Epithelial cell of proximal tubule (primary cell): ENCODE results near the gene SLC35E2B. TPM values are rescaled to one million over a fixed set of nuclear protein-coding genes. Genes with fewer than 3 reads are reported as not detected.
"Not testable (repeated sequence)": the region's sequence is repeated elsewhere in the genome, so short reads cannot be mapped to it uniquely, and the experiment has no call there.

ENCODE experiments used
- DNase-seq: peaks from one replicate; pipeline ENCODE4 v3.0.0-alpha.2; 2011; ENCODE audit warnings: low read depth
- H3K4me3 ChIP-seq: 2 replicates; pipeline ENCODE4 v1.5.1; 2011; ENCODE audit warnings: low read depth, mild to moderate bottlenecking, low read length
- CTCF ChIP-seq: conservative IDR thresholded peaks from 2 replicates; pipeline ENCODE4 v1.5.1; 2012; ENCODE audit warnings: low read depth, mild to moderate bottlenecking, low read length
- total RNA-seq: library from RNA; depleted of rRNA; stranded (reverse); fragments of >200 nt; gene quantifications from 2 replicates; pipeline ENCODE4 v1.2.3, GENCODE V29; 2015

Gene SLC35E2B
- total RNA-seq, 1 donor from 2014 or later = 22.8 TPM

GRCh38 chr1:1680031-1680911, 12.3 kb downstream of the SLC35E2B start:
- no peak for TF ChIP-seq CTCF
- no peak overlapping the region for H3K4me3 ChIP-seq
- DNase-seq = no peak

- no peak for DNase-seq
- TF ChIP-seq CTCF = peak; percentile 56
- H3K4me3 ChIP-seq = no peak overlapping the region
Measured at GRCh38 chr1:1678581-1679380, 13.8 kb downstream of the SLC35E2B start.

- DNase-seq = no peak
Measured at GRCh38 chr1:1677718-1678580, 14.6 kb downstream of the SLC35E2B start.

GRCh38 chr1:1676087-1676486, 16.5 kb downstream of the SLC35E2B start:
- H3K4me3 ChIP-seq, DNase-seq: not testable (repeated sequence)

More at GRCh38 chr1:1677718-1678580, 14.6 kb downstream of the SLC35E2B start:
- H3K4me3 ChIP-seq = no peak overlapping the region
- TF ChIP-seq CTCF = no peak

GRCh38 chr1:1675218-1675617, 17.4 kb downstream of the SLC35E2B start:
- H3K4me3 ChIP-seq, DNase-seq: not testable (repeated sequence)

GRCh38 chr1:1674806-1675205, 17.8 kb downstream of the SLC35E2B start:
- not testable (repeated sequence) for DNase-seq, H3K4me3 ChIP-seq

GRCh38 chr1:1672181-1672965, 20.2 kb downstream of the SLC35E2B start:
- no peak for TF ChIP-seq CTCF
- DNase-seq = no peak
- no peak overlapping the region for H3K4me3 ChIP-seq
